H1 (cell line): ENCODE data around the gene PCID2. TPM values are rescaled to one million over a fixed set of nuclear protein-coding genes. Genes with fewer than 3 reads are reported as not detected.

ENCODE experiments used
- CTCF ChIA-PET: fragments of 300-600 bp; sonication (Branson Sonifier 250); formaldehyde crosslinking; loops from one replicate; lab custom pipeline; 2021; ENCODE audit not compliant: partially characterized antibody; lab: Charles Lee
- POLR2A ChIA-PET: fragments of 300-600 bp; sonication (Branson Sonifier 250); formaldehyde crosslinking; loops from one replicate; lab custom pipeline; 2021; ENCODE audit warnings: inconsistent platforms; ENCODE audit not compliant: partially characterized antibody; lab: Charles Lee
- DNase-seq, 2 experiments: peaks; one replicate each; pipeline versions ENCODE4 v3.0.0 to v3.0.0-alpha.2; 2010 to 2022; ENCODE audit warnings: low spot score in 2 of 2, low read depth in 1 of 2, mixed read lengths in 1 of 2
- FAIRE-seq: peaks from 2 replicates; lab custom pipeline; 2011; peaks lifted over from hg19 to GRCh38; lab: Jason Lieb, UNC
- H2AFZ ChIP-seq: 2 replicates; pipeline ENCODE4 v1.8.1; 2012; ENCODE audit warnings: low read length, inconsistent platforms
- H2AK5ac ChIP-seq: 2 replicates; pipeline ENCODE4 v1.6.1; 2013; ENCODE audit warnings: low read depth, low read length
- H2BK120ac ChIP-seq: replicated peaks from 2 replicates; pipeline ENCODE3; 2013; ENCODE audit warnings: low read depth, low read length, inconsistent platforms
- H2BK12ac ChIP-seq: 2 replicates; pipeline ENCODE4 v1.6.1; 2013; ENCODE audit warnings: low read depth, low read length
- H2BK15ac ChIP-seq: 2 replicates; pipeline ENCODE4 v1.6.1; 2013; ENCODE audit warnings: low read length
- H2BK20ac ChIP-seq: 2 replicates; pipeline ENCODE4 v1.6.1; 2013; ENCODE audit warnings: low read length
- H2BK5ac ChIP-seq: 2 replicates; pipeline ENCODE4 v1.6.1; 2013; ENCODE audit warnings: low read depth, low read length
- H3K14ac ChIP-seq: 2 replicates; pipeline ENCODE4 v1.6.1; 2013; ENCODE audit warnings: inconsistent platforms; ENCODE audit not compliant: insufficient read length
- H3K18ac ChIP-seq: 2 replicates; pipeline ENCODE4 v1.6.1; 2013; ENCODE audit warnings: low read length; ENCODE audit errors: extremely low read depth
- H3K23ac ChIP-seq: 2 replicates; pipeline ENCODE4 v1.6.1; 2013; ENCODE audit warnings: inconsistent platforms; ENCODE audit not compliant: insufficient read length
- H3K23me2 ChIP-seq: 2 replicates; pipeline ENCODE4 v1.6.1; 2013; ENCODE audit warnings: low read depth, low read length
- H3K27ac ChIP-seq: 2 replicates; pipeline ENCODE4 v1.6.1; 2011; ENCODE audit warnings: low read depth, low read length, inconsistent platforms
- H3K27me3 ChIP-seq, 4 experiments: replicated peaks in 1 of 4; 1 replicate in 1 of 4; 2 replicates in 3 of 4; pipeline versions ENCODE4 v1.6.1 to v1.8.1; 2011 to 2013; ENCODE audit warnings: low read length in 3 of 4, mild to moderate bottlenecking in 3 of 4, inconsistent platforms in 2 of 4, mixed read lengths in 2 of 4, moderate library complexity in 1 of 4; ENCODE audit not compliant: control insufficient read depth in 3 of 4, insufficient read depth in 3 of 4; ENCODE audit errors: extremely low read depth in 1 of 4
- H3K36me3 ChIP-seq, 4 experiments: 2 replicates each; pipeline versions ENCODE4 v1.6.1 to v1.8.1; 2011 to 2013; ENCODE audit warnings: mild to moderate bottlenecking in 4 of 4, low read length in 3 of 4, moderate library complexity in 2 of 4, control low read depth in 1 of 4, inconsistent platforms in 1 of 4; ENCODE audit not compliant: insufficient read depth in 4 of 4, control insufficient read depth in 2 of 4
- H3K4ac ChIP-seq: replicated peaks from 2 replicates; pipeline ENCODE3; 2013; ENCODE audit warnings: low read length, low read depth, mixed read lengths, inconsistent platforms; ENCODE audit not compliant: insufficient read length
- H3K4me1 ChIP-seq, 4 experiments: replicated peaks in 1 of 4; 1 replicate in 1 of 4; 2 replicates in 3 of 4; pipeline versions ENCODE4 v1.6.1 to v1.8.1; 2011 to 2013; ENCODE audit warnings: low read length in 3 of 4, inconsistent platforms in 2 of 4, mixed read lengths in 1 of 4; ENCODE audit not compliant: insufficient read depth in 4 of 4, control insufficient read depth in 3 of 4
- H3K4me2 ChIP-seq, 2 experiments: 2 replicates each; pipeline versions ENCODE4 v1.6.1 to v1.8.1; 2011 to 2013; ENCODE audit warnings: low read depth in 2 of 2, low read length in 2 of 2, control low read depth in 1 of 2, inconsistent platforms in 1 of 2, mild to moderate bottlenecking in 1 of 2; ENCODE audit not compliant: insufficient read depth in 1 of 2
- H3K4me3 ChIP-seq, 4 experiments: fragments of 200-600, 300-600 bp in 1 of 4; sonication (generic), shearing (Covaris generic), sonication (Bioruptor Twin) in 1 of 4; 2 replicates each; pipeline versions ENCODE4 v1.5.1 to v1.8.1; 2011 to 2016; ENCODE audit warnings: low read length in 4 of 4, low read depth in 3 of 4, control low read depth in 2 of 4, inconsistent platforms in 2 of 4, mild to moderate bottlenecking in 2 of 4, mixed read lengths in 1 of 4, moderate library complexity in 1 of 4; ENCODE audit not compliant: insufficient read depth in 2 of 4; ENCODE audit errors: extremely low read depth in 1 of 4
- H3K56ac ChIP-seq: replicated peaks from 2 replicates; pipeline ENCODE3; 2013; ENCODE audit warnings: low read depth, mild to moderate bottlenecking, mixed read lengths, low read length, inconsistent platforms; ENCODE audit not compliant: insufficient read length
- H3K79me1 ChIP-seq: 2 replicates; pipeline ENCODE4 v1.6.1; 2013; ENCODE audit warnings: low read depth, low read length, control low read depth
- H3K79me2 ChIP-seq, 2 experiments: 2 replicates each; pipeline versions ENCODE4 v1.6.1 to v1.8.1; 2012 to 2013; ENCODE audit warnings: low read length in 2 of 2, mild to moderate bottlenecking in 2 of 2, inconsistent platforms in 1 of 2; ENCODE audit not compliant: insufficient read depth in 2 of 2, control insufficient read depth in 1 of 2
- H3K9ac ChIP-seq, 4 experiments: replicated peaks in 1 of 4; 1 replicate in 1 of 4; 2 replicates in 3 of 4; pipeline versions ENCODE4 v1.6.1 to v1.8.1; 2011 to 2013; ENCODE audit warnings: low read depth in 3 of 4, low read length in 3 of 4, control low read depth in 2 of 4, mild to moderate bottlenecking in 2 of 4, moderate library complexity in 2 of 4, inconsistent platforms in 1 of 4; ENCODE audit errors: extremely low read depth in 1 of 4
- H3K9me3 ChIP-seq, 2 experiments: 2 replicates each; pipeline versions ENCODE4 v1.6.1 to v1.8.1; 2012 to 2013; ENCODE audit warnings: mild to moderate bottlenecking in 2 of 2, moderate library complexity in 2 of 2, control low read depth in 1 of 2, inconsistent platforms in 1 of 2, low read depth in 1 of 2, low read length in 1 of 2, mixed read lengths in 1 of 2; ENCODE audit not compliant: insufficient read depth in 2 of 2
- H4K20me1 ChIP-seq, 2 experiments: replicated peaks in 1 of 2; 2 replicates each; pipeline versions ENCODE3 to v1.8.1; 2011 to 2013; ENCODE audit warnings: inconsistent platforms in 2 of 2, low read length in 2 of 2, mild to moderate bottlenecking in 1 of 2; ENCODE audit not compliant: insufficient read depth in 2 of 2, control insufficient read depth in 1 of 2
- H4K5ac ChIP-seq: 2 replicates; pipeline ENCODE4 v1.6.1; 2013; ENCODE audit warnings: low read length, low read depth, mixed read lengths, inconsistent platforms; ENCODE audit not compliant: insufficient read length
- H4K8ac ChIP-seq: 2 replicates; pipeline ENCODE4 v1.8.0; 2013; ENCODE audit warnings: mild to moderate bottlenecking, moderate library complexity, low read length, inconsistent platforms; ENCODE audit not compliant: insufficient read depth; ENCODE audit errors: extremely low read depth
- H4K91ac ChIP-seq: replicated peaks from 2 replicates; pipeline ENCODE3; 2013; ENCODE audit warnings: low read length, mixed read lengths, inconsistent platforms; ENCODE audit not compliant: insufficient read length
- BACH1 ChIP-seq: IDR thresholded peaks from 2 replicates; pipeline ENCODE4 v1.6.1; 2012; ENCODE audit warnings: low read length, improper control_type of control experiment
- BRCA1 ChIP-seq: IDR thresholded peaks from 2 replicates; pipeline ENCODE4 v1.6.1; 2012; ENCODE audit warnings: low read depth, low read length, improper control_type of control experiment
- HDAC6 ChIP-seq: IDR thresholded peaks from one replicate; pipeline ENCODE4 v1.7.1; 2012; ENCODE audit warnings: low read depth, mild to moderate bottlenecking, inconsistent platforms, low read length, moderate library complexity
- JUND ChIP-seq: IDR thresholded peaks from 2 replicates; pipeline ENCODE4 v1.6.1; 2011; ENCODE audit warnings: mild to moderate bottlenecking, improper control_type of control experiment, low read length
- POU5F1 ChIP-seq: IDR thresholded peaks from 2 replicates; pipeline ENCODE4 v1.6.1; 2011; ENCODE audit warnings: low read depth, mild to moderate bottlenecking, low read length, moderate library complexity
- SP1 ChIP-seq: IDR thresholded peaks from 2 replicates; pipeline ENCODE4 v1.6.1; 2011; ENCODE audit warnings: low read depth, low read length
- SP2 ChIP-seq: IDR thresholded peaks from 2 replicates; pipeline ENCODE4 v1.6.1; 2012; ENCODE audit warnings: mild to moderate bottlenecking, low read length, inconsistent platforms
- TBP ChIP-seq: IDR thresholded peaks from 2 replicates; pipeline ENCODE4 v1.6.1; 2011; ENCODE audit warnings: low read depth, low read length, improper control_type of control experiment
- TEAD4 ChIP-seq: IDR thresholded peaks from 2 replicates; pipeline ENCODE4 v1.6.1; 2012; ENCODE audit warnings: low read depth, low read length, inconsistent platforms, mixed read lengths
- WGBS, 2 experiments: shearing (Covaris generic) in 1 of 2; methylation state at CpG; one replicate each; pipeline versions ENCODE4 v1.1.6 to v1.1.7; 2013 to 2015; ENCODE audit warnings: low lambda C conversion rate in 2 of 2, mixed read lengths in 2 of 2, inconsistent platforms in 1 of 2, low coverage in 1 of 2, missing lambda C conversion rate in 1 of 2; ENCODE audit not compliant: insufficient replicate concordance in 2 of 2, insufficient coverage in 1 of 2, insufficient read length in 1 of 2; ENCODE audit errors: extremely low coverage in 1 of 2, missing lambda C conversion rate in 1 of 2; 5-methylcytosine and 5-hydroxymethylcytosine counted together
- polyA plus RNA-seq, 7 experiments: library from polyadenylated mRNA; depleted of rRNA in 3 of 7; stranded (reverse) in 5 of 7; unstranded in 2 of 7; fragments of >200 nt in 5 of 7; fragments of 200-250 nt in 2 of 7; gene quantifications; 1 replicate in 5 of 7; 2 replicates in 1 of 7; 4 replicates in 1 of 7; pipeline versions ENCODE4 v1.2.1 to v1.2.3, GENCODE V29; 2011 to 2013; ENCODE audit warnings: missing spikeins in 2 of 7, mixed read lengths in 2 of 7
- total RNA-seq: library from RNA; stranded (reverse); fragmentation: NEBNext Ultra II Directional; extraction: Animal tissue kit (Norgen Biotek cat#: 25700); gene quantifications from 2 replicates; pipeline ENCODE4 v1.2.1, GENCODE V29; 2021
- TF ChIP-seq, protein P1 (sequence below): IDR thresholded peaks from 2 replicates; pipeline ENCODE4 v1.6.1; 2011; ENCODE audit warnings: low read depth, mild to moderate bottlenecking, low read length; ENCODE audit not compliant: insufficient read depth
- TF ChIP-seq, protein P2 (sequence below): IDR thresholded peaks from 2 replicates; pipeline ENCODE4 v1.6.1; 2012; ENCODE audit warnings: inconsistent platforms

PCID2 gene
- total and polyA plus RNA-seq, 2 of the 8 experiments (the other 6 are each of a cell fraction or from before 2014, with no cell fraction given): 72.4 to 72.8 TPM

DNA sequence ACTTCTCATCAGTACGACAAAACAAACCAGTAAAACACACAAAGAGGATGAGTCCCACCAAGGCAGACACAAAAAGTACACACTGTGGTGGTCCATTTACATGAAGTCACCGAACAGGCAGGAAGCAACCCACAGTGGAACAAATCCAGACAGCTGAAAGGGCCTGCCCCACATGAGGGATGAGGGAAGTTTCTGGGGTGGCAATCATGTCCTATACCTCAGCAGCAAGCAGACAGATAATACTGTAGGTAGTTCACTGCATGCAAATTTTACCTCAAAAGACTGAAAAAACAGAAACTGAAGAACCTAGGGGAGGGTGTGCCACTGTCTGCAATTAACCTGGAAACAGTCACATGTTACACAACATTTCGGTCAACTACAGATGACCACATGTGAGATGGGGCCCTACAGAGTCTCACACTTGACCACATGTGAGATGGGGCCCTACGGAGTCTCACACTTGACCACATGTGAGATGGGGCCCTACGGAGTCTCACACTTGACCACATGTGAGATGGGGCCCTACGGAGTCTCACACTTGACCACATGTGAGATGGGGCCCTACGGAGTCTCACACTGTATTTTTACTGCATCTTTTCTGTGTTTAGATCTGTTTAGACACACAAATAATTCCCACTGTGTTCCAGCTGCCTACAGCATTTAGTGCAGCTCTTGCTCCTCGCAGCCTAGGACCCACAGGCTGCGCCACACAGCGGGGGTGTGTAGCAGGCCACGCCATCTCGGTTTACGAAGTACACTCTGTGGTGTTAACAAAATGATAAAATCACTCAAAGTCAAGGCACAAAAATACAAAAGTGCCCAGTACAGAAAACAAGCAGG lies 22.2 kb downstream of the PCID2 start:
- Histone ChIP-seq H2BK5ac (no peak overlapping the region), H3K14ac (no peak overlapping the region), H3K4me2 (no peak overlapping the region), H2AK5ac (no peak overlapping the region), H3K23ac (no peak overlapping the region), H3K4me3 (no peak overlapping the region), H3K79me1 (peaks cover 3% of the 10 kb centered on the region; the same call in 1 of the 2 replicates), H3K27me3 (no peaks in the 10 kb centered on the region), H4K8ac (no peak overlapping the region), H3K9me3 (no peaks in the 10 kb centered on the region), H2AFZ (no peak overlapping the region), H3K4ac (no peak overlapping the region), H3K9ac (no peak overlapping the region), H2BK20ac (no peak overlapping the region), H3K18ac (no peak overlapping the region), H4K20me1 (peaks cover 0 to 12% of the 10 kb centered on the region in 2 experiments), H3K27ac (no peak overlapping the region), H2BK15ac (no peak overlapping the region), H3K56ac (no peak overlapping the region), H3K79me2 (no peaks in the 10 kb centered on the region), H2BK12ac (no peak overlapping the region), H3K4me1 (no peaks in the 10 kb centered on the region), H2BK120ac (no peak overlapping the region), H3K23me2 (no peaks in the 10 kb centered on the region), H4K91ac (no peak overlapping the region), H4K5ac (no peak overlapping the region), H3K36me3 (peaks cover 18 to 60% (median 42%) of the 10 kb centered on the region in 4 experiments)
- WGBS, 2 experiments: 89% methylated on average over 13 of the region's 13 CpGs; no CpG with 5 or more reads in 1 of the 2 experiments
- POLR2A ChIA-PET: interaction anchor here (1.1 kb wide), 1 partner anchor 36 kb away, joined by 3 read pairs; no protein-coding TSS in a partner anchor
- CTCF ChIA-PET: interaction anchor here (0.9 kb wide), 1 partner anchor 11 kb away, joined by 3 read pairs; no protein-coding TSS in a partner anchor
- FAIRE-seq: no peak
- DNase-seq: no peak
- no peak for TF ChIP-seq HDAC6
- TF ChIP-seq SP1: no peak
- TF ChIP-seq SP2: no peak
- TF ChIP-seq POU5F1: no peak
- no peak for TF ChIP-seq TEAD4
- TF ChIP-seq, protein P1, sequence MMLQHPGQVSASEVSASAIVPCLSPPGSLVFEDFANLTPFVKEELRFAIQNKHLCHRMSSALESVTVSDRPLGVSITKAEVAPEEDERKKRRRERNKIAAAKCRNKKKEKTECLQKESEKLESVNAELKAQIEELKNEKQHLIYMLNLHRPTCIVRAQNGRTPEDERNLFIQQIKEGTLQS: no peak
- TF ChIP-seq, protein P2, sequence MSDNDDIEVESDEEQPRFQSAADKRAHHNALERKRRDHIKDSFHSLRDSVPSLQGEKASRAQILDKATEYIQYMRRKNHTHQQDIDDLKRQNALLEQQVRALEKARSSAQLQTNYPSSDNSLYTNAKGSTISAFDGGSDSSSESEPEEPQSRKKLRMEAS: no peak
- TF ChIP-seq BACH1: no peak
- no peak for TF ChIP-seq JUND
- TF ChIP-seq BRCA1: no peak
- TF ChIP-seq TBP: no peak
